HEK293 (cell line): ENCODE data around the gene RPS6KB2.
A peak's percentile ranks its signal among the peaks of the same experiment; 100 is the strongest.

ENCODE experiments used
- CTCF ChIP-seq: fragments of 450-650 bp; formaldehyde crosslinking; IDR thresholded peaks from 2 replicates; pipeline ENCODE4 v1.5.1; 2016; ENCODE audit warnings: missing biosample characterization, missing genetic modification characterization
- KLF16 ChIP-seq: fragments of 450-650 bp; formaldehyde crosslinking; IDR thresholded peaks from 2 replicates; pipeline ENCODE4 v1.5.1; 2017; ENCODE audit warnings: missing biosample characterization, missing genetic modification characterization
- PRDM6 ChIP-seq: fragments of 450-650 bp; formaldehyde crosslinking; IDR thresholded peaks from 2 replicates; pipeline ENCODE4 v1.5.1; 2017; ENCODE audit warnings: missing biosample characterization, missing genetic modification characterization
- REPIN1 ChIP-seq: fragments of 450-650 bp; formaldehyde crosslinking; IDR thresholded peaks from 2 replicates; pipeline ENCODE4 v1.5.1; 2017; ENCODE audit warnings: missing biosample characterization, missing genetic modification characterization, low read depth
- ZBTB1 ChIP-seq: fragments of 450-650 bp; formaldehyde crosslinking; IDR thresholded peaks from 2 replicates; pipeline ENCODE4 v1.5.1; 2016; ENCODE audit warnings: missing biosample characterization, missing genetic modification characterization
- ZBTB8A ChIP-seq: fragments of 450-650 bp; formaldehyde crosslinking; IDR thresholded peaks from 2 replicates; pipeline ENCODE4 v1.5.1; 2016; ENCODE audit warnings: missing biosample characterization, missing genetic modification characterization
- ZIC2 ChIP-seq: fragments of 450-650 bp; formaldehyde crosslinking; IDR thresholded peaks from 2 replicates; pipeline ENCODE4 v1.5.1; 2016; ENCODE audit warnings: missing biosample characterization, missing genetic modification characterization
- ZNF140 ChIP-seq: fragments of 450-650 bp; formaldehyde crosslinking; IDR thresholded peaks from 2 replicates; pipeline ENCODE4 v1.5.1; 2016; ENCODE audit warnings: missing biosample characterization, missing genetic modification characterization
- ZNF670 ChIP-seq: fragments of 450-650 bp; formaldehyde crosslinking; IDR thresholded peaks from 2 replicates; pipeline ENCODE4 v1.5.1; 2016; ENCODE audit warnings: missing biosample characterization, missing genetic modification characterization, low read depth
- ZNF704 ChIP-seq: fragments of 450-650 bp; formaldehyde crosslinking; IDR thresholded peaks from 2 replicates; pipeline ENCODE4 v1.5.1; 2016; ENCODE audit warnings: missing biosample characterization, missing genetic modification characterization
- ZXDB ChIP-seq: fragments of 450-650 bp; formaldehyde crosslinking; IDR thresholded peaks from 2 replicates; pipeline ENCODE4 v1.5.1; 2016; ENCODE audit warnings: missing biosample characterization, missing genetic modification characterization

- TF ChIP-seq ZBTB1 (tag by site-specific recombination) (no peak), CTCF (tag by site-specific recombination) (no peak), ZNF140 (tag by site-specific recombination) (no peak), PRDM6 (tag by site-specific recombination) (no peak), REPIN1 (tag by site-specific recombination) (no peak), ZBTB8A (tag by site-specific recombination) (peak; percentile 84), ZXDB (no peak), KLF16 (tag by site-specific recombination) (no peak; the same call in 1 of the 2 replicates), ZNF704 (tag by site-specific recombination) (no peak), ZNF670 (no peak), ZIC2 (no peak)
These were observed 36.3 kb downstream of the RPS6KB2 start for GRCh38 chr11:67464411-67465188.
